ENCODE data around the gene MERTK. TPM values are rescaled to one million over a fixed set of nuclear protein-coding genes. Genes with fewer than 3 reads are reported as not detected.
"Not testable (repeated sequence)": the region's sequence is repeated elsewhere in the genome, so short reads cannot be mapped to it uniquely, and the experiment has no call there.

MERTK gene
- total and polyA plus RNA-seq, 2 donors (not counting 1 experiment from before 2014, with no cell fraction given), result 0.34 to 6.6 TPM

DNA sequence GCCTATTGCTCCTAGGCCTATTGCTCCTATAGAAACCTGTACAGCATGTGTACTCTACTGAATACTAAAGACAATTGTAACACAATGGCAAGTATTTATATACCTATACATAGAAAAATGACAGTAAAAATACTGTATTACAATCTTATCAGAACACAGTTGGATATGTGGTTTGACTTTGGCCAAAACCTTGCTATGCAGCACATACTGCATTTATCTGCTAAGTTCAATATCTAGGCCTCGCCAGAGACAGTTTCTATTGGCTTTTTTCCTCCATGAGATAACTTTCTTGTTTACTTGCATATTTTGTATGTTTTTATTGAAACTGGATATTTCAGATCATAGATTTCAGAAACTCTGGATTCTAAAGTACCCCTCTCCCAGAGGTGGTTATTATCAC, 137.4 kb downstream of the MERTK start:
- H2AFZ ChIP-seq (ENCODE audit: low read length), result no peak overlapping the region
- no peaks in the 10 kb centered on the region for H3K36me3 ChIP-seq (ENCODE audit: control insufficient read depth, insufficient read depth, low read length)
- H3K9ac ChIP-seq (ENCODE audit: insufficient read depth, low read length), result no peak overlapping the region
- TF ChIP-seq EZH2 (IDR thresholded peaks at IDR 0.05; ENCODE audit: low read length, missing control alignments) (no peak), CTCF (conservative IDR thresholded peaks at IDR 0.05 in 1 of 2, IDR thresholded peaks at IDR 0.05 in 1 of 2; ENCODE audit: low read depth in 1 of 2, low read length in 2 of 2) (no peak)
- no peak overlapping the region for H3K4me3 ChIP-seq (replicated peaks in 1 of 4; ENCODE audit: control extremely low read depth in 1 of 4, insufficient read depth in 1 of 4, low read depth in 3 of 4, low read length in 4 of 4)
- H3K9me3 ChIP-seq (ENCODE audit: control insufficient read depth, insufficient read depth, low read depth, low read length), result no peaks in the 10 kb centered on the region
- H3K27me3 ChIP-seq (ENCODE audit: control insufficient read depth, insufficient read depth, low read length), result no peaks in the 10 kb centered on the region
- H3K4me1 ChIP-seq (ENCODE audit: control insufficient read depth, extremely low read depth, insufficient read depth, low read length), result no peaks in the 10 kb centered on the region
- no peaks in the 10 kb centered on the region for H4K20me1 ChIP-seq (ENCODE audit: control insufficient read depth, extremely low read depth, insufficient read depth, low read length)
- no peaks in the 10 kb centered on the region for H3K79me2 ChIP-seq (ENCODE audit: control insufficient read depth, insufficient read depth, low read length)
- no peak overlapping the region for H3K27ac ChIP-seq (ENCODE audit: insufficient read depth, low read length)
- DNase-seq (ENCODE audit: low read depth in 2 of 2), result no peak
- no peak overlapping the region for H3K4me2 ChIP-seq (ENCODE audit: extremely low read depth, insufficient read depth, low read length)

- H3K4me1 ChIP-seq (ENCODE audit: control insufficient read depth, extremely low read depth, insufficient read depth, low read length); H3K27me3 ChIP-seq (ENCODE audit: control insufficient read depth, insufficient read depth, low read length); H3K36me3 ChIP-seq (ENCODE audit: control insufficient read depth, insufficient read depth, low read length); H2AFZ ChIP-seq (ENCODE audit: low read length); H3K79me2 ChIP-seq (ENCODE audit: control insufficient read depth, insufficient read depth, low read length); H3K9ac ChIP-seq (ENCODE audit: insufficient read depth, low read length); H3K4me3 ChIP-seq (replicated peaks in 1 of 4; ENCODE audit: control extremely low read depth in 1 of 4, insufficient read depth in 1 of 4, low read depth in 3 of 4, low read length in 4 of 4); DNase-seq (ENCODE audit: low read depth in 2 of 2); H3K9me3 ChIP-seq (ENCODE audit: control insufficient read depth, insufficient read depth, low read depth, low read length); H3K27ac ChIP-seq (ENCODE audit: insufficient read depth, low read length); H3K4me2 ChIP-seq (ENCODE audit: extremely low read depth, insufficient read depth, low read length); H4K20me1 ChIP-seq (ENCODE audit: control insufficient read depth, extremely low read depth, insufficient read depth, low read length): not testable (repeated sequence)
Measured at GRCh38 chr2:112039556-112039955, 141.1 kb downstream of the MERTK start.

GRCh38 chr2:112040066-112040465, 141.7 kb downstream of the MERTK start:
- H3K4me2 ChIP-seq (ENCODE audit: extremely low read depth, insufficient read depth, low read length); H3K27me3 ChIP-seq (ENCODE audit: control insufficient read depth, insufficient read depth, low read length); DNase-seq (ENCODE audit: low read depth in 2 of 2): not testable (repeated sequence)

DNA sequence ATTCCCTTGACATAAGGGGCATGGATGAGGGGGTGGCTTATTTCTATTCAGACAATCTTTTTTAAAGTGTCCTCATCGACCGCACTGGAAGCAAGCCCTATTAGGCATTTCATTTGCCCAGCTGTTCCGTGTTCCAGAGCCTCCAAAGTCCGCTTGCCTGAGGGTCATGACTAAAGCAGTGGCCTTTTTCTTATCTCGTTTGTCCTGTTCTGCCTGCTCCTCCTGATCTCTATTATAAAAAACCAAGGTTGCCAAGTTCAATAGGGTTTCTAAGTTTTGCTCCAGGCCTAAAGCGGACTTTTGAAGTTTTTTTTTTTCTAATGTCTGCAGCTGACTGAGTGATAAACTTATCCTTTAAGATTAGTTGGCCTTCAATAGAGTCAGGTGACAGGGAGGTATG, 143.1 kb downstream of the MERTK start:
- H3K27me3 ChIP-seq (ENCODE audit: control insufficient read depth, insufficient read depth, low read length); H3K36me3 ChIP-seq (ENCODE audit: control insufficient read depth, insufficient read depth, low read length); H2AFZ ChIP-seq (ENCODE audit: low read length); H4K20me1 ChIP-seq (ENCODE audit: control insufficient read depth, extremely low read depth, insufficient read depth, low read length); H3K79me2 ChIP-seq (ENCODE audit: control insufficient read depth, insufficient read depth, low read length); H3K27ac ChIP-seq (ENCODE audit: insufficient read depth, low read length); H3K4me3 ChIP-seq (replicated peaks in 1 of 4; ENCODE audit: control extremely low read depth in 1 of 4, insufficient read depth in 1 of 4, low read depth in 3 of 4, low read length in 4 of 4); H3K4me2 ChIP-seq (ENCODE audit: extremely low read depth, insufficient read depth, low read length); H3K9ac ChIP-seq (ENCODE audit: insufficient read depth, low read length); DNase-seq (ENCODE audit: low read depth in 2 of 2); H3K9me3 ChIP-seq (ENCODE audit: control insufficient read depth, insufficient read depth, low read depth, low read length); H3K4me1 ChIP-seq (ENCODE audit: control insufficient read depth, extremely low read depth, insufficient read depth, low read length): not testable (repeated sequence)

More at GRCh38 chr2:112040066-112040465, 141.7 kb downstream of the MERTK start:
- not testable (repeated sequence) for H3K4me3 ChIP-seq (replicated peaks in 1 of 4; ENCODE audit: control extremely low read depth in 1 of 4, insufficient read depth in 1 of 4, low read depth in 3 of 4, low read length in 4 of 4); H4K20me1 ChIP-seq (ENCODE audit: control insufficient read depth, extremely low read depth, insufficient read depth, low read length); H3K4me1 ChIP-seq (ENCODE audit: control insufficient read depth, extremely low read depth, insufficient read depth, low read length); H3K9ac ChIP-seq (ENCODE audit: insufficient read depth, low read length); H3K9me3 ChIP-seq (ENCODE audit: control insufficient read depth, insufficient read depth, low read depth, low read length); H3K36me3 ChIP-seq (ENCODE audit: control insufficient read depth, insufficient read depth, low read length); H2AFZ ChIP-seq (ENCODE audit: low read length); H3K79me2 ChIP-seq (ENCODE audit: control insufficient read depth, insufficient read depth, low read length); H3K27ac ChIP-seq (ENCODE audit: insufficient read depth, low read length)
